Progenitor cell of endocrine pancreas (in vitro differentiated cells): Measurements from ENCODE around the gene TIMMDC1. TPM values are rescaled to one million over a fixed set of nuclear protein-coding genes. Genes with fewer than 3 reads are reported as not detected.

ENCODE experiments used
- DNase-seq: peaks from one replicate; pipeline ENCODE4 v3.0.0; 2021; ENCODE audit warnings: low spot score; ENCODE audit not compliant: unreplicated experiment
- H3K27ac Mint-ChIP-seq: 2 replicates; pipeline ENCODE4 v1.8.0; 2021; ENCODE audit warnings: mild to moderate bottlenecking, moderate library complexity, mixed read lengths
- H3K27me3 Mint-ChIP-seq: 2 replicates; pipeline ENCODE4 v1.8.0; 2021; ENCODE audit warnings: mixed read lengths
- H3K36me3 Mint-ChIP-seq: 2 replicates; pipeline ENCODE4 v1.8.0; 2022; ENCODE audit warnings: mixed read lengths; ENCODE audit not compliant: insufficient read depth
- H3K4me1 Mint-ChIP-seq: 2 replicates; pipeline ENCODE4 v1.8.0; 2021; ENCODE audit warnings: low read depth, mixed read lengths
- H3K4me3 Mint-ChIP-seq: 2 replicates; pipeline ENCODE4 v1.8.0; 2021; ENCODE audit warnings: low read depth, mild to moderate bottlenecking, moderate library complexity, mixed read lengths
- H3K9me3 Mint-ChIP-seq: 2 replicates; pipeline ENCODE4 v1.8.0; 2021; ENCODE audit warnings: low read depth, mixed read lengths
- total RNA-seq: library from RNA; stranded (reverse); gene quantifications from 2 replicates; pipeline ENCODE4 v1.2.1, GENCODE V29; 2021
- TF ChIP-seq, protein P1 (sequence below): fragments of 200-600 bp; sonication (generic); IDR thresholded peaks from one replicate; pipeline ENCODE4 v1.5.0; 2021; ENCODE audit warnings: antibody characterized with exemption, mild to moderate bottlenecking; ENCODE audit not compliant: unreplicated experiment

Gene TIMMDC1
- total RNA-seq, 1 donor from 2014 or later: 91.1 TPM

DNA sequence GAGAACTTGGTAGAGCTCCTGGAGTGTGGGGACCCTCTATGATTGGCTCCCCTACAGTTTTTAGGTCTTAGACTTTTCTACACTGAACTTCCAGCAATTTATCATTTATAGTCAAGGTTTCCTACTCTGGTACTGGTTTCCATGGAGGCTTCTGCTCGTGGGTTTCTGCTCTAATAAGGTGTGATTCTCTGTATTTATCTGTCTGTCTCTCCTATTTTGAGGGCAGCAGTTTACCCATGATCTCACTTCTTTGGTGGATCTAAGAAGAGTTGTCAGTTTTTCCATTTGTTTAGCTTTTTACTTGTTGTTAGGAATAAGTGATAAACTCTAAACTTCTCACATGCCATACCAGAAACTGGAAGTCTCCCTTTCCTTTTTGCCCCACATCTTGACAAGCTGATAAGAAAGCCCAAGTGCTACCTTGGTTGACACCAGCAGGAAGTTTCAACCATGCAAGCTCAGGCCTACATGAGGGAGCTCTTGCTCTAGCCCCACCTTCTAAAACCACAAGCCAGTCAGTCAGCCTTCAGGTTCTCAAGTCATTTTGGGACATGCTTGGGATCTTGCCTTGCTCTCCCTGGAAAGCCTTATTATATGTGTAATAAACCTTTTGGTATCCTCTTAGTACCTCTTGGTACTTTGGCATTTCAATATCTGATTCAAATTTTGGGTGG lies 10.0 kb downstream of the TIMMDC1 start:
- Mint-ChIP-seq H3K4me1 (no peaks in the 10 kb centered on the region), H3K36me3 (peaks cover 21% of the 10 kb centered on the region), H3K27ac (peak overlapping the region; percentile 7), H3K9me3 (no peaks in the 10 kb centered on the region), H3K4me3 (no peak overlapping the region), H3K27me3 (no peaks in the 10 kb centered on the region)
- no peak for DNase-seq
- TF ChIP-seq, protein P1, sequence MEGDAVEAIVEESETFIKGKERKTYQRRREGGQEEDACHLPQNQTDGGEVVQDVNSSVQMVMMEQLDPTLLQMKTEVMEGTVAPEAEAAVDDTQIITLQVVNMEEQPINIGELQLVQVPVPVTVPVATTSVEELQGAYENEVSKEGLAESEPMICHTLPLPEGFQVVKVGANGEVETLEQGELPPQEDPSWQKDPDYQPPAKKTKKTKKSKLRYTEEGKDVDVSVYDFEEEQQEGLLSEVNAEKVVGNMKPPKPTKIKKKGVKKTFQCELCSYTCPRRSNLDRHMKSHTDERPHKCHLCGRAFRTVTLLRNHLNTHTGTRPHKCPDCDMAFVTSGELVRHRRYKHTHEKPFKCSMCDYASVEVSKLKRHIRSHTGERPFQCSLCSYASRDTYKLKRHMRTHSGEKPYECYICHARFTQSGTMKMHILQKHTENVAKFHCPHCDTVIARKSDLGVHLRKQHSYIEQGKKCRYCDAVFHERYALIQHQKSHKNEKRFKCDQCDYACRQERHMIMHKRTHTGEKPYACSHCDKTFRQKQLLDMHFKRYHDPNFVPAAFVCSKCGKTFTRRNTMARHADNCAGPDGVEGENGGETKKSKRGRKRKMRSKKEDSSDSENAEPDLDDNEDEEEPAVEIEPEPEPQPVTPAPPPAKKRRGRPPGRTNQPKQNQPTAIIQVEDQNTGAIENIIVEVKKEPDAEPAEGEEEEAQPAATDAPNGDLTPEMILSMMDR: no peak

DNA sequence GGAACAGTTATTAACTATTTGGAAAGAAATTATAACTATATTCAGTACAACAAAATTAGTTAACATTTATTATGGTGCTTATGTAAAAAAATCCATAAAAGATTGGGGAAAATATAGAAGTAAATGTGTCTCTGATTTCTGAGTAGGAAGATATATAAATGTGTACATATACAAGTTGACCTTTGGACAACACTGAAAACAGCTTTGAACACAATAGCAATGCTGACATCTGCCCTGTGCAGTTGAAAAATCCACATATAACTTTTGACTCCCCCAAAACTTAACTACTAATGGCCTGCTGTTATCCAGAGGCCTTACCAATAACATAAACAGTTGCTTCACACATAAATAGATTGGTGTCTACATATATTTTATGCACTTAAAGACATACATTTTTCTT lies 12.3 kb downstream of the TIMMDC1 start:
- no peak overlapping the region for H3K4me3 Mint-ChIP-seq
- no peak for DNase-seq
- H3K27me3 Mint-ChIP-seq: no peaks in the 10 kb centered on the region
- TF ChIP-seq, protein P1: no peak
- H3K4me1 Mint-ChIP-seq: no peaks in the 10 kb centered on the region
- H3K36me3 Mint-ChIP-seq: peaks cover 22% of the 10 kb centered on the region
- no peak overlapping the region for H3K27ac Mint-ChIP-seq
- H3K9me3 Mint-ChIP-seq: no peaks in the 10 kb centered on the region

DNA sequence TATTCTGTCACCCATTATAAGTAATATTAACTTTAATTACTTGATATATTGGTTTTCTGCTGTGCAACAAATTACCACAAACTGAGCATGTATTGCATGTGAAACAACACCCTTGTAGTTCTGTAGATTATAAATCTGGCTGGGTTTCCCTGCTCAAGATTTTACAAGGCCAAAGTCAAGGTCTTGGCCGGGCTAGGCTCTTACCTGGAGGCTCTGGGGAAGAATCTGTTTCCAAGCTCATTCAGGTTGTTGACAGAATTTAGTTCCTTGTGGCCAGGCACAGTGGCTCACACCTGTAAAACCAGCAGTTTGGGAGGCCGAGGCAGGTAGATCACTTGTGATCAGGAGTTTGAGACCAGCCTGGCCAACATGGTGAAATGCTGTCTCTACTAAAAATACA lies 16.3 kb downstream of the TIMMDC1 start:
- Mint-ChIP-seq H3K9me3 (peaks cover 1% of the 10 kb centered on the region), H3K36me3 (peaks cover 35% of the 10 kb centered on the region), H3K4me1 (no peaks in the 10 kb centered on the region), H3K27me3 (no peaks in the 10 kb centered on the region), H3K27ac (no peak overlapping the region), H3K4me3 (no peak overlapping the region)
- TF ChIP-seq, protein P1: no peak
- DNase-seq: no peak

GRCh38 chr3:119517112-119517511 lies 18.8 kb downstream of the TIMMDC1 start:
- H3K4me3 Mint-ChIP-seq: no peak overlapping the region
- H3K9me3 Mint-ChIP-seq: peaks cover 14% of the 10 kb centered on the region
- DNase-seq: no peak
- H3K27me3 Mint-ChIP-seq: no peaks in the 10 kb centered on the region
- H3K27ac Mint-ChIP-seq: no peak overlapping the region
- no peaks in the 10 kb centered on the region for H3K4me1 Mint-ChIP-seq
- TF ChIP-seq, protein P1: no peak
- peaks cover 56% of the 10 kb centered on the region for H3K36me3 Mint-ChIP-seq

GRCh38 chr3:119518026-119518425 lies 19.7 kb downstream of the TIMMDC1 start:
- Mint-ChIP-seq H3K36me3 (peaks cover 57% of the 10 kb centered on the region), H3K9me3 (peaks cover 14% of the 10 kb centered on the region), H3K27me3 (no peaks in the 10 kb centered on the region), H3K4me1 (no peaks in the 10 kb centered on the region), H3K4me3 (no peak overlapping the region), H3K27ac (no peak overlapping the region)
- TF ChIP-seq, protein P1: no peak
- DNase-seq: no peak
